ENCODE data around the gene EXOG.

Gene EXOG

DNA sequence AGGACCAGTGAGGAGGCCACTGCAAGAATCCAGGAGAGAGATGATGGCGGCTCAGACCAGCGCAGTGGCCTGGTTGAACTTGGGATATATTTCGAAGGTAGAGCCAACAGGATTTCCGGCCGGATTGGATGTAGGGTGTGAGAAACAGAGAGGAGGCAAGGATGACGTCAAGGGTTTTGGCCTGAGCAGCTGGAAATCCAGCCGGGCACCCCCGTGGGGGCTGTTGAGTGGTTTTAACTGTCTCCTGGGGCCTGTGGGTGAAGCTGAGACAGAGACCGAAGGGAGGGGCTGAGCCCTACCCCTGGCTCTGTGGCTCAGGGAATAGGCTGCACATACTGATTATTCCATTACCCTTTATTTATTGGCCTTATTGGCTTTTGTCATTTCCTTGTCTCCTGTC lies 45.7 kb downstream of the EXOG start:
- Histone ChIP-seq H2AFZ (ENCODE audit: low read length) (no peak overlapping the region), H3K79me2 (ENCODE audit: insufficient read depth, low read length) (no peaks in the 10 kb centered on the region), H3K27ac (ENCODE audit: low read depth, low read length, poor library complexity, severe bottlenecking) (no peak overlapping the region), H3F3A (ENCODE audit: insufficient read depth, low read length) (no peaks in the 10 kb centered on the region), H3K9ac (ENCODE audit: low read length) (no peak overlapping the region), H3K9me2 (ENCODE audit: low read depth, low read length) (no peaks in the 10 kb centered on the region), H3K36me3 (ENCODE audit: insufficient read depth, low read length) (no peaks in the 10 kb centered on the region), H3K4me3 (ENCODE audit: low read depth, low read length, poor library complexity, severe bottlenecking) (no peak overlapping the region), H3K9me3 (ENCODE audit: low read length) (no peaks in the 10 kb centered on the region), H3K4me2 (ENCODE audit: low read length) (no peak overlapping the region), H4K20me1 (ENCODE audit: insufficient read depth, low read length) (no peaks in the 10 kb centered on the region), H3K27me3 (ENCODE audit: insufficient read depth, low read length) (no peaks in the 10 kb centered on the region), H3K4me1 (ENCODE audit: insufficient read depth, low read length, severe bottlenecking) (no peaks in the 10 kb centered on the region)
- TF ChIP-seq EZH2 (IDR thresholded peaks at IDR 0.05; ENCODE audit: borderline replicate concordance, low read length) (no peak), CTCF (IDR thresholded peaks at IDR 0.05; ENCODE audit: low read length) (no peak)

- Histone ChIP-seq H3F3A (ENCODE audit: insufficient read depth, low read length) (no peaks in the 10 kb centered on the region), H3K27ac (ENCODE audit: low read depth, low read length, poor library complexity, severe bottlenecking) (no peak overlapping the region), H3K79me2 (ENCODE audit: insufficient read depth, low read length) (no peaks in the 10 kb centered on the region), H3K4me2 (ENCODE audit: low read length) (no peak overlapping the region), H3K9me3 (ENCODE audit: low read length) (no peaks in the 10 kb centered on the region), H3K27me3 (ENCODE audit: insufficient read depth, low read length) (no peaks in the 10 kb centered on the region), H3K9me2 (ENCODE audit: low read depth, low read length) (no peaks in the 10 kb centered on the region), H3K36me3 (ENCODE audit: insufficient read depth, low read length) (no peaks in the 10 kb centered on the region), H4K20me1 (ENCODE audit: insufficient read depth, low read length) (no peaks in the 10 kb centered on the region), H3K4me3 (ENCODE audit: low read depth, low read length, poor library complexity, severe bottlenecking) (no peak overlapping the region), H3K4me1 (ENCODE audit: insufficient read depth, low read length, severe bottlenecking) (no peaks in the 10 kb centered on the region), H3K9ac (ENCODE audit: low read length) (no peak overlapping the region), H2AFZ (ENCODE audit: low read length) (no peak overlapping the region)
- TF ChIP-seq CTCF (IDR thresholded peaks at IDR 0.05; ENCODE audit: low read length) = no peak
- no peak for TF ChIP-seq EZH2 (IDR thresholded peaks at IDR 0.05; ENCODE audit: borderline replicate concordance, low read length)
Observed at GRCh38 chr3:38542401-38543298, 46.5 kb downstream of the EXOG start.

DNA sequence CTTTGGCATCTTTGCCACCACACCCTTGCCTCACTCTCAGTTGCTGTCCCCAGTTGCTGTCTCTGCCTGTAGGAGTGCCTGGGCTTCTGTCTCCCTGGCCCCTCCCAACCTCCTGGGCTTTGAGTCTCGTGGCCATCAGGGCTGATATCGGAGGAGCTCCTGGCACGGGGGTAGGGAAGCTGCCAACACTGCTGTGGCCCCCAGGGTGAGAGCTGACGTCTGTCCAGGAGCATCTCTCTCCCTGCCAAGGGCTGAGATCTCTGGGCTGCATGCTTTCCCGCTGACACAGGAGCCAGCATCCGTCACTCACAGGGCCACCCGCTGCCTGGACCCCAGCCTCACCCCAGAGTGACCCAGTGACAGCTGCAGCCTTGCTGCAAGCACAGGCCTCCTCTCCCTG lies 47.4 kb downstream of the EXOG start:
- Histone ChIP-seq H3K9me2 (ENCODE audit: low read depth, low read length) (no peaks in the 10 kb centered on the region), H3K27ac (ENCODE audit: low read depth, low read length, poor library complexity, severe bottlenecking) (no peak overlapping the region), H2AFZ (ENCODE audit: low read length) (no peak overlapping the region), H3K4me2 (ENCODE audit: low read length) (no peak overlapping the region), H3K36me3 (ENCODE audit: insufficient read depth, low read length) (no peaks in the 10 kb centered on the region), H3K4me3 (ENCODE audit: low read depth, low read length, poor library complexity, severe bottlenecking) (no peak overlapping the region), H3K79me2 (ENCODE audit: insufficient read depth, low read length) (no peaks in the 10 kb centered on the region), H3K4me1 (ENCODE audit: insufficient read depth, low read length, severe bottlenecking) (no peaks in the 10 kb centered on the region), H3K9ac (ENCODE audit: low read length) (no peak overlapping the region), H4K20me1 (ENCODE audit: insufficient read depth, low read length) (no peaks in the 10 kb centered on the region), H3F3A (ENCODE audit: insufficient read depth, low read length) (no peaks in the 10 kb centered on the region), H3K9me3 (ENCODE audit: low read length) (no peaks in the 10 kb centered on the region), H3K27me3 (ENCODE audit: insufficient read depth, low read length) (no peaks in the 10 kb centered on the region)
- no peak for TF ChIP-seq CTCF (IDR thresholded peaks at IDR 0.05; ENCODE audit: low read length)
- no peak for TF ChIP-seq EZH2 (IDR thresholded peaks at IDR 0.05; ENCODE audit: borderline replicate concordance, low read length)

Measured in OCI-LY1 (cell line).